Fibroblast of lung (primary cell): ENCODE measurements around the gene CRLF1. TPM values are rescaled to one million over a fixed set of nuclear protein-coding genes. Genes with fewer than 3 reads are reported as not detected.

Experiments used
- DNase-seq, 2 donors: peaks; one replicate each; pipeline versions ENCODE4 v3.0.0 to v3.0.0-alpha.2; 2010; ENCODE audit warnings: low read depth in 2 of 2
- H2AFZ ChIP-seq: 2 replicates; pipeline ENCODE4 v1.5.1; 2012; ENCODE audit warnings: low read length, control low read depth, inconsistent platforms
- H3K27ac ChIP-seq: 2 replicates; pipeline ENCODE4 v1.5.1; 2011; ENCODE audit warnings: low read length, control low read depth; ENCODE audit not compliant: insufficient read depth
- H3K27me3 ChIP-seq: 2 replicates; pipeline ENCODE4 v1.5.1; 2011; ENCODE audit warnings: mild to moderate bottlenecking, low read length; ENCODE audit not compliant: control insufficient read depth, insufficient read depth
- H3K36me3 ChIP-seq: 2 replicates; pipeline ENCODE4 v1.5.1; 2011; ENCODE audit warnings: low read length; ENCODE audit not compliant: control insufficient read depth, insufficient read depth
- H3K4me1 ChIP-seq: 2 replicates; pipeline ENCODE4 v1.5.1; 2011; ENCODE audit warnings: low read length; ENCODE audit not compliant: control insufficient read depth, insufficient read depth; ENCODE audit errors: extremely low read depth
- H3K4me2 ChIP-seq: 2 replicates; pipeline ENCODE4 v1.5.1; 2011; ENCODE audit warnings: low read length, control low read depth; ENCODE audit not compliant: insufficient read depth; ENCODE audit errors: extremely low read depth
- H3K4me3 ChIP-seq, 4 experiments: fragments of 200-600 bp in 1 of 4; sonication (generic) in 1 of 4; replicated peaks in 1 of 4; 2 replicates each; pipeline ENCODE4 v1.5.1; 2011 to 2016; ENCODE audit warnings: low read length in 4 of 4, low read depth in 3 of 4, mild to moderate bottlenecking in 3 of 4, control low read depth in 2 of 4, inconsistent platforms in 1 of 4, mixed read lengths in 1 of 4; ENCODE audit not compliant: insufficient read depth in 1 of 4; ENCODE audit errors: control extremely low read depth in 1 of 4
- H3K79me2 ChIP-seq: 2 replicates; pipeline ENCODE4 v1.5.1; 2012; ENCODE audit warnings: mild to moderate bottlenecking, low read length, inconsistent platforms; ENCODE audit not compliant: control insufficient read depth, insufficient read depth
- H3K9ac ChIP-seq: 2 replicates; pipeline ENCODE4 v1.5.1; 2011; ENCODE audit warnings: mild to moderate bottlenecking, low read length, control low read depth; ENCODE audit not compliant: insufficient read depth
- H3K9me3 ChIP-seq: 2 replicates; pipeline ENCODE4 v1.5.1; 2012; ENCODE audit warnings: low read depth, low read length; ENCODE audit not compliant: control insufficient read depth, insufficient read depth
- H4K20me1 ChIP-seq: 2 replicates; pipeline ENCODE4 v1.5.1; 2011; ENCODE audit warnings: low read length; ENCODE audit not compliant: control insufficient read depth, insufficient read depth; ENCODE audit errors: extremely low read depth
- EZH2 ChIP-seq: IDR thresholded peaks from 2 replicates; pipeline ENCODE4 v1.5.1; 2012; ENCODE audit warnings: low read length, control low read depth, mild to moderate bottlenecking; ENCODE audit errors: missing control alignments
- polyA plus RNA-seq, 2 donors: library from polyadenylated mRNA; depleted of rRNA in 1 of 2; stranded (reverse) in 1 of 2; unstranded in 1 of 2; fragments of >200 nt; gene quantifications; 2 replicates each; pipeline ENCODE4 v1.2.1, GENCODE V29; 2011 to 2012; ENCODE audit warnings: missing spikeins in 1 of 2
- total RNA-seq: library from RNA; depleted of rRNA; stranded (reverse); fragments of >200 nt; gene quantifications from 2 replicates; pipeline ENCODE4 v1.2.1, GENCODE V29; 2014
- TF ChIP-seq, protein P1 (sequence below), 2 donors: IDR thresholded peaks in 1 of 2; conservative IDR thresholded peaks in 1 of 2; 1 replicate in 1 of 2; 2 replicates in 1 of 2; pipeline ENCODE4 v1.5.1; 2011 to 2012; ENCODE audit warnings: low read length in 2 of 2, control low read depth in 1 of 2, inconsistent platforms in 1 of 2, low read depth in 1 of 2, mild to moderate bottlenecking in 1 of 2

CRLF1 gene
- total and polyA plus RNA-seq, 2 donors (not counting 1 experiment from before 2014, with no cell fraction given): 2.2 to 2.5 TPM

DNA sequence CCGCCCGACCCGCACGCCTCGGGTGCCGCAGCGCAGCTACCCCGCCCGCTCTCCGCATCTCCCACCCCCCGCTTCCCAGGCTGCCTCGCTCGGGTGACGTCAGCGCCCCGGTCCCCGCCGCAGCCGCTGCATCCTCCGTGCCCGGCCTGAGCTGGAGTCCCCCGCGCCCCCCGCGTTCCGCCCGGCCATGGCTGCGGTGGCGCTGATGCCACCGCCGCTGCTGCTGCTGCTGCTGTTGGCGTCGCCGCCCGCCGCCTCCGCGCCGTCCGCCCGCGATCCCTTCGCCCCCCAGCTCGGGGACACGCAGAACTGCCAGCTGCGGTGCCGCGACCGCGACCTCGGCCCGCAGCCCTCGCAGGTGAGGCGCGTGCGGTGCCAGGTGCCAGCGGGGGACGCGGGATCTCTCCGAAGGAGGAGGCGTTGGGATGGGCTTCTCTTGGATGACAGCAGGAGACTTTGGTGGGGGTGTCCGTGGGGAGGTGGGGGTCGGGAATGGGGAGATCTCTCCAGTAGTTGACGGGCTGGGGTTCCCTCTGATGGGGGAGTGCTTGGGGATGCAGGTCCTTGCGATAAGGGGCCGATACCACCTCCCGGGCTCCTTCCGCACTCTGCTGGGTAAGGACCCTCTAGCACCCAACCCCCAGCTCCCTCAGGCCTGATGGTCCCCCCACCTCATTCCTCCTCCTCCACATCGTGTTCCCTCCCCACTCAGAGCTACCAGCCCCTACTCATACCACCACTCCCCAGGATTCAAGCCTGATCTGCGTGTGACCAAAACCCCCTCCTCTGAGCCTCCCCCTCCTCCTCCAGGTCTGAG lies 6.4 kb upstream of the CRLF1 start, which contains the start of gene TMEM59L:
TSS of gene TMEM59L (plus strand) at position 99 of the 817 bp plus-strand sequence. CDS start at position 188, 89 bp downstream.
- Histone ChIP-seq H3K79me2 (no peaks in the 10 kb centered on the region), H3K4me1 (no peaks in the 10 kb centered on the region), H3K4me3 (peak within 1 kb of the TSS in 3 of 4 experiments; percentile 15 to 48 (median 17)), H3K36me3 (no peaks in the 10 kb centered on the region), H3K4me2 (peak within 1 kb of the TSS; percentile 62), H3K9me3 (no peaks in the 10 kb centered on the region), H3K27me3 (peaks cover 64% of the 10 kb centered on the region), H4K20me1 (no peaks in the 10 kb centered on the region), H2AFZ (no peak within 1 kb of the TSS), H3K9ac (no peak within 1 kb of the TSS), H3K27ac (no peak within 1 kb of the TSS)
- TF ChIP-seq, protein P1, sequence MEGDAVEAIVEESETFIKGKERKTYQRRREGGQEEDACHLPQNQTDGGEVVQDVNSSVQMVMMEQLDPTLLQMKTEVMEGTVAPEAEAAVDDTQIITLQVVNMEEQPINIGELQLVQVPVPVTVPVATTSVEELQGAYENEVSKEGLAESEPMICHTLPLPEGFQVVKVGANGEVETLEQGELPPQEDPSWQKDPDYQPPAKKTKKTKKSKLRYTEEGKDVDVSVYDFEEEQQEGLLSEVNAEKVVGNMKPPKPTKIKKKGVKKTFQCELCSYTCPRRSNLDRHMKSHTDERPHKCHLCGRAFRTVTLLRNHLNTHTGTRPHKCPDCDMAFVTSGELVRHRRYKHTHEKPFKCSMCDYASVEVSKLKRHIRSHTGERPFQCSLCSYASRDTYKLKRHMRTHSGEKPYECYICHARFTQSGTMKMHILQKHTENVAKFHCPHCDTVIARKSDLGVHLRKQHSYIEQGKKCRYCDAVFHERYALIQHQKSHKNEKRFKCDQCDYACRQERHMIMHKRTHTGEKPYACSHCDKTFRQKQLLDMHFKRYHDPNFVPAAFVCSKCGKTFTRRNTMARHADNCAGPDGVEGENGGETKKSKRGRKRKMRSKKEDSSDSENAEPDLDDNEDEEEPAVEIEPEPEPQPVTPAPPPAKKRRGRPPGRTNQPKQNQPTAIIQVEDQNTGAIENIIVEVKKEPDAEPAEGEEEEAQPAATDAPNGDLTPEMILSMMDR (conservative IDR thresholded peaks at IDR 0.05 in 1 of 2, IDR thresholded peaks at IDR 0.05 in 1 of 2; ENCODE audit: low read depth in 1 of 2, low read length in 2 of 2): no peak
- peak; percentile 32 for TF ChIP-seq EZH2
- no peak for DNase-seq

DNA sequence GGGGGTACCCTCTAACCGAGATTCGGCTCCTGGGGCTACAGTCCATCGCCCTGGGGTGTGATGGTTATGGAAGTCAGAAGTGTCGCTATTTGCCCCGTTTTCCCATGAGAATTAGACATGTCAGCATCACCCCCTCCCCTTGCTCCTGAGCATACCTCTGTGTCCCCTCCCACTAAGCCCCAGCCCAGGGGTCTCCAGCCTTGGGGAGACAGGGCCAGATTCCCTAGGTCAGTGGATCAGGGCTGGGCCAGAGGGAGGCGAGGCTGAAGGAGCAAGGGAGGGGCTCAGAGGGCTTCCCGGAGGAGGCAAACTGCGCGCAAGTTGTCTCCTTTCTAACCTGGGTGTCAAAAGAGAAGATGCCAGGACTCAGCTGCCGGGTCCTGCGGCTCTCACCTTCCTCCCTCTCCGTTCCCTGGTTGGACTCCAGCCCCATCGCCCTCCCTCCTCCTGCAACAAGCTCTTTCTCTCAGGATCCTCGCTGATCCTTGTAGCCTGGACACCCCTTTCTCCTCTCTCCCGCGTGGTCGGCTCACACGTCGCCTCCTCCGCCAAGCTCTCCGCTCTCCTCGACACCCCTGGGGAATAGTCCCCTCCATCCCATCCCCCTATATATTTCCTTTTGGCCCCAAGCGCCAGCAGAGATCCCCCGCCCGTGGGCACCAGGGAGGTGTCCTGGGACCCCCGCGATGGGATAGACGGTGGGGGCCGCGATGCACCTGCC lies 5.6 kb upstream of the CRLF1 start:
- H3K27ac ChIP-seq: no peak overlapping the region
- peak overlapping the region; percentile 8 for H3K4me2 ChIP-seq
- peaks cover 71% of the 10 kb centered on the region for H3K27me3 ChIP-seq
- H3K9me3 ChIP-seq: no peaks in the 10 kb centered on the region
- TF ChIP-seq, protein P1 (conservative IDR thresholded peaks at IDR 0.05 in 1 of 2, IDR thresholded peaks at IDR 0.05 in 1 of 2; ENCODE audit: low read depth in 1 of 2, low read length in 2 of 2): no peak
- TF ChIP-seq EZH2: peak; percentile 99
- H3K79me2 ChIP-seq: no peaks in the 10 kb centered on the region
- no peak overlapping the region for H2AFZ ChIP-seq
- DNase-seq: no peak
- no peaks in the 10 kb centered on the region for H3K36me3 ChIP-seq
- no peaks in the 10 kb centered on the region for H3K4me1 ChIP-seq
- peak overlapping the region in 2 of 4 experiments; percentile 17 to 48 for H3K4me3 ChIP-seq
- no peak overlapping the region for H3K9ac ChIP-seq
- H4K20me1 ChIP-seq: no peaks in the 10 kb centered on the region

DNA sequence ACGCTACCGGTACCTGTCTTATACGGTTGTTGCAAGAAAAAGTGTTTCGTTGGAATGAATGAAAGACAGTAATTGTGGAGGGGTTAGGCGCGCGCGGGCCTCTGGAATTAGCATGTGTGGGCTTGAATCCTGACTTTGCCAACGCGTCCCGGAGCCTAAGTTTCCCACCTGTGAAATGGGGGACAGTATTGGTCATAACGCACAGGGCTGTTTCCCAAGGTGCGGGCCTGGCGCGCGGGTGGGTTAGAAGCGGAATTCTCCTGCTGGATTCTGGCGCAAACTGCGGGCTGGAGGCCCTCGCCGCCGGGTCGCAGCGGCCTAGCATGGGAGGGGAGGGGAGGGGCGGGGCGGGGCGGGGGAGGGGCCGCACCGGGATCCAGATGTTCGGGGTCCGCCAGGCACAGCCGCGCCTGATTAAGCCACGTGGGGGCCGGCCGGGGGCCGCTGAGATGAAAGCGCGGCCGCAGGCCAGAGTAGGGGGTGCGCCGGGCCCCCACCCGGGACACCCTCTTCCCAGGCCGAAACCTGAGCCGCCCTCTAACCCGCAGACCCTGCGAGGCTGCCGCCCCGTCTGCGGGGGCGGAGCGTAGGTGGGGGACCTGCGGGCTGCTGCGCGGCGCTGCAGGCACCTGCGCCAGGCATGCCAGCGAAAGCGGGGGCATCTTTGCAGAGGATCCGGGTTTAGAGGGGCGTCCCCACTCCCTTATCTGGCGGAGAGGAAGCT lies 4.9 kb upstream of the CRLF1 start:
- Histone ChIP-seq H4K20me1 (no peaks in the 10 kb centered on the region), H3K36me3 (no peaks in the 10 kb centered on the region), H3K27me3 (peaks cover 73% of the 10 kb centered on the region), H3K4me1 (no peaks in the 10 kb centered on the region), H3K9ac (no peak overlapping the region), H3K9me3 (no peaks in the 10 kb centered on the region), H3K4me2 (no peak overlapping the region), H2AFZ (no peak overlapping the region), H3K79me2 (no peaks in the 10 kb centered on the region), H3K27ac (no peak overlapping the region), H3K4me3 (no peak overlapping the region)
- DNase-seq: no peak
- TF ChIP-seq, protein P1 (conservative IDR thresholded peaks at IDR 0.05 in 1 of 2, IDR thresholded peaks at IDR 0.05 in 1 of 2; ENCODE audit: low read depth in 1 of 2, low read length in 2 of 2): no peak
- TF ChIP-seq EZH2: peak; percentile 93
